EH (cell line): ENCODE results near the gene TJP3.
"Not testable (repeated sequence)": the region's sequence is repeated elsewhere in the genome, so short reads cannot be mapped to it uniquely, and the experiment has no call there.

Source experiments
- DNase-seq: peaks from one replicate; pipeline ENCODE4 v3.0.0-alpha.2; 2015; ENCODE audit warnings: low read depth

Gene TJP3

GRCh38 chr19:3745363-3746045 is 37.3 kb downstream of the TJP3 start:
- DNase-seq: no peak

DNA sequence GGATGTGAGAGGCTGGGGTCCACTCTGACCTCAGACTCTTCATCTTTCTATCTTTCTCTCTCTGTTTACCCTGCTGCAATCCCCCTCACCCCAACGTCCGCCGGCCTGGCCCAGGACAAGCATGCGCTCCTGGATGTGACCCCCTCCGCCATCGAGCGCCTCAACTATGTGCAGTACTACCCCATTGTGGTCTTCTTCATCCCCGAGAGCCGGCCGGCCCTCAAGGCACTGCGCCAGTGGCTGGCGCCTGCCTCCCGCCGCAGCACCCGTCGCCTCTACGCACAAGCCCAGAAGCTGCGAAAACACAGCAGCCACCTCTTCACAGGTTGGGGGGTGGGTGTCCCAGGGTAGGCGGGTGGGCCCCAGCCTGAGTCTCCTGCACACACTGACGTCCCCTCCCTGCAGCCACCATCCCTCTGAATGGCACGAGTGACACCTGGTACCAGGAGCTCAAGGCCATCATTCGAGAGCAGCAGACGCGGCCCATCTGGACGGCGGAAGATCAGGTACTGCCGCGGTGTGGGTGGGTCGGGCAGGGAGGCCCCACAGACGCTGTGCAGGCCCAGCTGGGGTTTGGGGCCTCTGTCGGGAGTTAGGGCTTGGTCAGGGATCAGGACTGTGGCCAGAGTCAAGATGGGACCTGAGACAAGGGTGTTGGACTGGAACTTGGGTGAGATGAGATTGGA is 38.3 kb downstream of the TJP3 start:
- no peak for DNase-seq

DNA sequence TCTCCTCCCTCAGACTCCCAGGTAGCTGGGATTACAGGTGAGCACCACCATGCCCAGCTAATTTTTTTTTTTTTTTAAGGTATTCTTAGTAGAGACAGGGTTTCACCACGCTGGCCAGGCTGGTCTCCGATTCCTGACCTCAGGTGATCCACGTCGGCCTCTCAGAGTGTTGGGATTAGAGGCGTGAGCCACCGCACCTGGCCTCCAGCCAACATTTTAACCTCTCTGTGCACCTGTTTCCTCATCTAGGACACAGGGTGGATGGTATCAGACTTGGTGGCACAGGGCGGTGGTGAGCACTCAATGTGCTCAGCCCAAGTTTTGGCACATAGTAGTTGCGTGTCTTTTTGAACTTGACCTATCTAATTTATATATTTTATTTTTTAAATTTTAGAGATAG is 40.8 kb downstream of the TJP3 start:
- DNase-seq: no peak

DNA sequence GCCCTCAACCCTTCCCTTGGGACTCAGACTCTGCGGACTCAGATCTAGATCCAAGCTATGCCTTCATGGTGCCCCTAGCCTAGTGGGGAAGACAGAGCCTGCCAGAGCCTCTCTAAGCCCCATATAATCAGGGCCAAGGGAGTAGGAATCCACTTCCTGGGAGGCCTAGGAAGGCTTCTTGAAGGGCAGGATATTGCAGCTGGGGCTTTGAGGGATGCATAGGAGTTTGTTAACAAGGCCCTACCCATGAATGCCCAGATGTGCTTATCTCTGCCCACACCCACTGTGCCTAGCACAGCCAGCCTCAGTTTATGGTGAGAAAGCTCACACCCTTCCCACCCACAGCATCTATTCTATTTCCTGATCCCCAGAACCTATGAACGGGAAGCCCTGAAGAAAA is 42.0 kb downstream of the TJP3 start:
- no peak for DNase-seq

DNA sequence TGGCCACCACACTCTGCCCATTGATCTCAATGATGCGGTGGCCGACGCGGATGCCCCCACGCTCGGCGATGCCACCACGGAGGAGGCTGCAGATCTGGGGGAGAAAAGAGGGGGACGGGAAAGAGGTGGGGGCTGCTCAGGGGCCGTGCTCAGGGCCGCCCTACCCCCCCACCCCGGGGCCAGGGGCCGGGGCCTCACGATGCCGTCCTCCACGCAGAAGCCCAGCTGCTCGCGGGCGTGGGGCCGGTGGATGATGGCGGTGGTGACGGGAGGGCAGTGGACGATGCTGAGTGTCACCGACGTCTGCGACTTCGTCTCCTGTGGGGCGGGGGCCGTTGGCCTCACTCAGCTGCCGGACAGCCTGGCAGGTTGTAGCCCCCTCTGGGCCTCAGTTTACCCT is 43.1 kb downstream of the TJP3 start:
- no peak for DNase-seq

GRCh38 chr19:3752492-3752891 is 44.3 kb downstream of the TJP3 start:
- DNase-seq: no peak

GRCh38 chr19:3753631-3754410 is 45.6 kb downstream of the TJP3 start:
- no peak for DNase-seq

DNA sequence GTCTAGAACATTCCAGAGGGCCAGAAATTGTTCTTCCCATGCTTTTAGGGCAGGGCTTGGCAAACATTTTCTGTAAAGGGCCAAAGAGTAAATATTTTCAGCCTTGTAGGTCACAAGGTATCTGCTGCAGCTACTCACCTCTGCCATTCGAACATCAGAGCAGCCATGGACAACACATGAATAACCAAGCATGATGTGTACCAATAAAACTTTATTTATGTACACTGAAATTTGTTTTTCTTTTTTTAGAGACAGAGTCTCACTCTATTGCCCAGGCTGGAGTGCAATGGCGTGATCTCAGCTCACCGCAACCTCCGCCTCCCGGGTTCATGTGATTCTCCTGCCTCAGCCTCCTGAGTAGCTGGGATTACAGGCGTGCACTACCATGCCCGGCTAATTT is 49.5 kb downstream of the TJP3 start:
- DNase-seq: not testable (repeated sequence)

- DNase-seq: not testable (repeated sequence)
Observed at GRCh38 chr19:3758297-3758696, 50.1 kb downstream of the TJP3 start.

DNA sequence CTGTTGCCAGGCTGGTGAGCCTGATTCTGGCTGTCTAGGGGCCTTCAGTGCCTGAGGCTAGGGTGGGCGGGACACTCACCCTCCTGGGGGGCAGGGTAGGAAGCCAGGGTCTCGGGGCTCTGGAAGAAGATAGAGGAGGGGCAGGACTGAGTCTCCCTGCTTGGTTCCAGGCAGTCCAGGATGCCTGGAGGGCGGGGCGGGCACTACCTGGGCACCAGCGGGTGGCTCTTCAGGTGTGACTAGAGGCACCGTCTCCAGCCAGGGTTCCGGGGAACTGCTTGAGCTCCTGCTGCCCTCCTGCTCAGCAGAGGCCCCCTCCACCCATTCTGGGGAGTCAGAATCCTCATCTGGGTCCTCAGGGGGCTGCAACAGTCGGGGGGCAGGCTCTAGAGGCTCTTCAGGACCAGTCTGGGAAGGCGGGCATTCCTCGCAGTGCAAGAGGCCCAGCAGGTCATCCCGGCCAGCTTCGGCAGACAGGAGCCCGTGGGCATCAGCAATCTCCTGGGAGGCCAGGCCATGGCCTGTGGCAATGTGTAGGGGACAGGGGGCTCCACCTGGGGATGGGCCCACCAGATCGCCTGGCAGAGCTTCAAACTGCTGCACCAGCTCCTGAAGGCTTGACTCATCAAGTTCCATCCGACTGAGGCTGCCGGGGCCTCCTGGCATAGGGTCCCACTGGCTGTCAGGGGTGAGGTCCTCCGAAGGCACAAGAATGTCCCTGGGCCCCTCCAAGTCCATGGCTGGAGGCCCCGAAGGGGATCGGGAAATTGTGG is 51.5 kb downstream of the TJP3 start:
- DNase-seq: no peak

DNA sequence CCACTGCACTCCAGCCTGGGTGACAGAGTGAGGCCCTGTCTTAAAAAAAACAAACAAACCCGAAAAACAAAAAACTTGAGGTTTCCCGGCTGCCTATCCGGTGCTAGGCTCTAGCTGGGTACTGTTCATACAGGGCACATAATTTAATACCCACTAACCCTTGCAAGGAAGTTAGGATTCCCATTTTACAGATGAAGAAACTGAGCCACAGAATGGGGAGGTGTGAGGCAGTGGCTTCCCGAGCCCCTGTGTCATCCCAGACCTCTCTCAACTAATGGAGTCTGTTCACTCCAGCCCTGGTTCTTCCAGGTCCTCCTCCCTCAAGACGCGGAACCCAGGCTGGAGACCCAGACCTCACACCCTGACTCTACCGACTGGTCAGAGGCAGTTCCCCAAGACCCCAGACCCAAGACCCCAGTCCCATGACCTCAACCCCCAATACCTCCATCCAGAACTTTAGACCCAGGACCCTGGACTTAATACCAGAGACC is 52.7 kb downstream of the TJP3 start:
- peak; percentile 26 for DNase-seq

DNA sequence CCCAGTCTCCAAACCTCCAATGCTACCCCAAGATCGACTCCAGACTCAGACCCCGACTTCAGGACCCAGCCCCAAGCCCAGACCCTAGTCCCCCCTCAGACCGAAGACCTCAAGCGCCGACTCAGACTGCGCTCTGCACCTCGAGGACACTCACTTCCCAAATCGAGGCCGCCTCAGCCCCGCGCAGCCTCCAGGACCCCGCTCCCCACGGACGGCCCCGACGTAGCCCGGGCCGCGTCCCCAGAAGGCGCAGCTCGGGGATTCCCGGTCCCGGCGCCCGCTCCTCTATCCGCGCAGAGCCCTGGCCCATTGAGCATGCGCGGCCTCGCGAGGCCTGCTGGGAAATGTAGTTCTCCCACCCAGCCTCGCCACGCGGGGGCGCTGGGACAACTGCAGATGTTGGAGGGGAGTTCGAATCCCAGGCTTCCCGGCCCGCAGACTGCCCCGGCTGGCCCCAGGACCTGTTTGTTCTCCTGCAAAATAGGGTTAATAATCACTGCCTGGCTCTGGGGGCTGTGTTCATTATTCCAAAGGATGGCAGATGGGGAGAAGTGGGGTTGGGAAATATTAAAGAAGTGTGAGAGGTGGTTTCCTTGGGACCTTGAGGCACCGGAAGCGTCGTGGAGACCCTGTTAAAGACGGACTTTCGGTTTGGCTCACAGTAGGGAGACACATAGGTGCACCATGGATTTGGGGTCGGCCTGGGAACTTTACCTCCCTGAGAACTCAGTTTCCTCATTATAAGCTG is 53.4 kb downstream of the TJP3 start, which contains the start of gene APBA3:
APBA3 (minus strand) TSS at position 311 of the 748 bp plus-strand sequence. CDS start 1,428 bp downstream, outside the sequence.
- peak; percentile 88 for DNase-seq

DNA sequence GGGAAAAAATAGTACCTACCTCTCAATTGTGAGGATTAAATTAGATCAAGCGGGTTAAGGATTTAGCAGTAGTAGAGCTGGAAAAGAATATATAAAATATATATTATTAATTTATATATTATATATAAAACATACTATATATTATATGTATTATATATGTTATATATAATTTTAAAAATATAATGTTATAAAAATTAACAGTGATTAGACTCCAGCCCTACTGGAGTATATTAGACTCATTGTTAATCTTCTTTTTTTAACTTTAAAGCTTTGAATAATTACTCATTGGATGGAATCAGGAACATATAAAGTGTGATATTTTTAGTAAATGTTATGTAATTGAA is 53.9 kb downstream of the TJP3 start:
- no peak for DNase-seq

GRCh38 chr19:3762501-3763459 is 54.6 kb downstream of the TJP3 start, which contains the start of gene MRPL54:
Gene MRPL54 (plus strand): TSS chr19:3762682. CDS start chr19:3762701, 19 bp downstream.
- DNase-seq: peak; percentile 99

DNA sequence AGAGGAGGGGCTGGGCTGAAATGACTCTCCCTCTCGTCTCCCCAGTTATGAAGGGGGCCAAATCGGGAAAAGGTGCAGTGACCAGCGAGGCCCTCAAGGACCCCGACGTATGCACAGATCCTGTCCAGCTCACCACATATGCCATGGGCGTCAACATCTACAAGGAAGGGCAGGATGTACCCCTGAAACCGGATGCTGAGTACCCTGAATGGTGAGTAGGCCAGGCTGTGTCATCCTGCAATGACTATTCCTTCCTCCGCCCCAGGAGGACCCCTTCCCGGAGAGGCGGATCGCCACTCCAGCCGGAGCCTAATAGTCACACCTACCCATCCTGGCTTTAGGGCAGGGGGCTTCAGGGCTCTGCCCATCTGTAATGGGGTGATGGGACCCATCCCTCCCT is 56.9 kb downstream of the TJP3 start:
- no peak for DNase-seq

- DNase-seq: peak; percentile 50
Observed at GRCh38 chr19:3765757-3766156, 57.6 kb downstream of the TJP3 start.

GRCh38 chr19:3766520-3766919 is 58.3 kb downstream of the TJP3 start:
- no peak for DNase-seq

- DNase-seq: no peak
Observed at GRCh38 chr19:3767050-3767449, 58.9 kb downstream of the TJP3 start.

DNA sequence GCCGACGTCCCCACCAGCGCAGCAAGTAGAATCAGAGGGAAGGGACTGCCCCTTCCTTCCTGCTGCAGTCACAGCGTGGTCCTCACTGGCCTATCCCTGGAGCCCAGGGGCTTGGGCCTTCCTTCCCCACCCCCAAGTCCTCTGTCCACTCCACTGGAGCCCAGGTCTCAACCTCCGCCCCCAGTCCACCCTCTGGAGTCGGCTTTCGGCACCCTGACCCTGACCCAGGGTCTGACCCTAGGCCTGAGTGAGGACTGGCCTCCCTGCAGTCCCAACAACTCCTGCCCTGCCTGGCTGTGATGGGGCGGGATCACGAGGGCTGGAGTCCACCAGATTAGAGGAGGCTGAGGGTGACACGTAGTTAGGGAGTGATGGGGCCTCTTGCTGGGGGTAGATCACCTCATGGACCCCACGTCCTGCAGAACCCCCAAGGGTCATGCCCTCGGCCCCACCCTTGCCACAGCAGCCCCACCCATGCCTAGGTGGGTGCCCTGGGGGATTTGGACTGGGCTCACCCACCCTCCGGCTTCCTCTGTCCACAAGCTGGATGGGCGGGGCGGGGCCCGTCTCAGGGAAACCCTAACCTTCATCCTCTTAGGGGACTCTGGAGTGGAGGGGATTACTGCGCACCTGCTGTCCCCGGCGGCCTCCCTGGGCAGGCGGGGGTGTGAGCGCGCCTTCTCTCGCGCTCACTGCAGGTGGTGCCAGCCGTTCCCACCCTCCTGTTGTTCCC is 60.0 kb downstream of the TJP3 start:
- DNase-seq: no peak
